Glomerular endothelial cell (primary cell): ENCODE results near the gene PACRG. TPM values are rescaled to one million over a fixed set of nuclear protein-coding genes. Genes with fewer than 3 reads are reported as not detected.

Experiments
- DNase-seq: peaks from one replicate; pipeline ENCODE4 v3.0.0-alpha.2; 2011; ENCODE audit warnings: low read depth, low spot score; ENCODE audit errors: extremely low read depth
- total RNA-seq: library from RNA; depleted of rRNA; stranded (reverse); fragments of >200 nt; gene quantifications from 2 replicates; pipeline ENCODE4 v1.2.3, GENCODE V29; 2015

Gene PACRG
- total RNA-seq, 1 donor from 2014 or later, result 0.23 TPM

GRCh38 chr6:163228041-163228440, 500.3 kb downstream of the PACRG start:
- DNase-seq, result no peak

GRCh38 chr6:163229050-163229449, 501.3 kb downstream of the PACRG start:
- DNase-seq, result no peak

- DNase-seq, result no peak
These were observed 503.1 kb downstream of the PACRG start for GRCh38 chr6:163230901-163231300.

- no peak for DNase-seq
These were observed 503.7 kb downstream of the PACRG start for GRCh38 chr6:163231356-163232014.

GRCh38 chr6:163232015-163232523, 504.3 kb downstream of the PACRG start:
- DNase-seq, result no peak

- no peak for DNase-seq
These were observed 504.9 kb downstream of the PACRG start for GRCh38 chr6:163232649-163233048.

GRCh38 chr6:163237110-163237509, 509.3 kb downstream of the PACRG start:
- DNase-seq, result no peak

GRCh38 chr6:163239572-163240340, 512.0 kb downstream of the PACRG start:
- no peak for DNase-seq

GRCh38 chr6:163240556-163240955, 512.8 kb downstream of the PACRG start:
- DNase-seq, result no peak

- no peak for DNase-seq
These were observed 513.9 kb downstream of the PACRG start for GRCh38 chr6:163241683-163242082.

GRCh38 chr6:163243083-163243482, 515.3 kb downstream of the PACRG start:
- DNase-seq, result no peak

- DNase-seq, result no peak
These were observed 516.2 kb downstream of the PACRG start for GRCh38 chr6:163243692-163244589.

GRCh38 chr6:163248051-163248450, 520.3 kb downstream of the PACRG start:
- DNase-seq, result no peak

GRCh38 chr6:163249651-163250101, 521.9 kb downstream of the PACRG start:
- DNase-seq, result no peak

- DNase-seq, result no peak
These were observed 522.3 kb downstream of the PACRG start for GRCh38 chr6:163250116-163250515.

GRCh38 chr6:163252061-163252591, 524.4 kb downstream of the PACRG start:
- no peak for DNase-seq

GRCh38 chr6:163253556-163254213, 525.9 kb downstream of the PACRG start:
- DNase-seq, result no peak

- DNase-seq, result no peak
These were observed 526.6 kb downstream of the PACRG start for GRCh38 chr6:163254341-163254835.

GRCh38 chr6:163255265-163255664, 527.5 kb downstream of the PACRG start:
- DNase-seq, result no peak

GRCh38 chr6:163259689-163260088, 531.9 kb downstream of the PACRG start:
- no peak for DNase-seq
